ENCODE measurements around the gene MGA.

Gene MGA

DNA sequence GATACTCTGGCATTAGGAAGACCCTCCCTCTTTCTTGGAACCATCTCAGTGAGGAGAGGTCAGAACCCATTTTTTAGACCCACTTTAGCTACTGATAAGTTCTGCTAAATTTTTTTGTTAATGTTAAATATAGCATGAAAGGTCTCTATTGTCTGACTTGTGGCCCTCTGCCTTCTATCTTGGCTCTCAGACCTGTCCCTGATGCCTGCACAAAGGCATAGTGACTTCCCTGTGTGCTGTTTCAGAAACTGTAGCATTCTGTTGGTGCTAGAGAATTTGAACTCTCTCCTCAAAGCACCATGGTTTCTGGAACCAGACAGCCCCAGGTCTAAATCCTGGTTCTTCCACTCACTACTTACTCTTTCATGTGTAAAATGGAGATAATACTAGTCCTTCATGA, 129.5 kb downstream of the MGA start:
- no peak for FAIRE-seq

DNA sequence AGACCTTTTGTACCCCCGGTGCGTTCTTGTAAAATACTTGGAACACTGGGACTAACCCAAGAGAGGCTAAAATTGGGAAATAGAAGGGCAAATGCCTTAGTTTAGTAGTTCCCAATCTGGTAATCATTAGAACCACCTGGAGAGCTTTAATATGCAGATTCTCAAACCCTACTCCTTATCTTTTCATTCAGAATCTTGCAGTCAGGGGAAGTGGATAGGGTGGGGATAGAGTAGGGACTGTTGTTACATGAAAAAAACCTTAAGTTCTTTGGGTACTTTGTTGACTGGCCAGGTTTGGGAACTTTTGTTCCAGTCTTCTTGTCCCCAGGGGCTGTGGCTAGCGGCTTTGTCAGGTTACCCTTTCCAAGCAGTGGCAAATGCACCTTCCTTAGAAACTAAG, 130.0 kb downstream of the MGA start:
- no peak for FAIRE-seq

DNA sequence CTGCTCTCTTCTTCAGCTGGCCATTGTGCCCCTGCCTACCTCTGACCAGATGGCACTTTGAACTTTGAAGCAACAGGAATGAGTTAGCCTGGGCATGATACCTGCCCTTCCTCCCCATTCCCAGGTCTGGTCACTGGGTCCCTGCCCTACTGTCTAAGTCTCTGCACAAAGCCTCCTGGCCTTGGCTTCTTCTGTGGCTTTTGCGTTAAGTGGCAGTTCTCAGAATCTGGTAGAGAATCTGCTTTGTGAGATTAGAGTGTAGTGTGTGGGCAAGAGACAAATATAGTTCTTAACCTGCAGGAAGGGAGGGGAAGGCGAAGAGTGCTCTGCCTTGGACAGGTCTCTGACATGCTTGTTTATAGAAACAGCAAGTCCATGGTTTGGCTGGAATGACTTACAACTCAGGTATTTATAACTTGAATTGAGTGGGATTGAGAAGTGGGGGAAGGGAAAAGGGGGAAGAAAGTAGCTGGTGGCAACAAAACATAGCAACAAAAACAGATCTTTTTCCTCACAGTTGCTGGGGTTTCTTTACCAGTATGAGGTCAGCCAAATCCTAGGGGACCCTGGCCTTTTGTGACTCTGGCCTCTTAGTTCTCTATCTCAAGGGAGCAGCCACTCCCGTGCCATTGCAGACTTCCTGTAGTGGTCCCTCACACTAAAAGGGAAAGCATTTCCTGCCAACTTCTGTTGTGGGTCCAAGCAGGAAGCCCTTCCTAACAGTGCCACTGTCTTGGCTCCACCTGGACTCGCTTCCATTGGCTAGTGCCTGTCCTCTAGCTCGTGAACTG, 130.7 kb downstream of the MGA start:
- FAIRE-seq: no peak

DNA sequence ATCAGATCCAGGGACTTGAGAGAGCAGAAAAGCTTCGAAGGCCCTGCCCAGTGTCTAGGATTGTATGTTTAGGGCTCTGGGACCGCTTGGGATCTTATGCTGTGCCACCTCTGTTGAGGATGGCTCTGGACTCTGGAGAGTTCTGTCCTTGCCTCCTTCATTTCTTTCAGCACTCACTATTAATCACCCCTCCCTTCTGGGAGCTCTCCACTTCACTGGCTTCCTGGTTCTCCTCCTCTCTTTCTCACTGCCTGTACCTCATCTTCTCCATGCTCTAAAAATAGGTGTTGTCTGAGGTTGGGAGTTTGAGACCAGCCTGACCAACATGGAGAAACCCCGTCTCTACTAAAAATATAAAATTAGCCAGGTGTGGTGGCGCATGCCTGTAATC, 131.3 kb downstream of the MGA start:
- FAIRE-seq: no peak

- FAIRE-seq: no peak
Observed at GRCh38 chr15:41792000-41792637, 131.9 kb downstream of the MGA start.

- FAIRE-seq: no peak
Observed at GRCh38 chr15:41794081-41794480, 133.9 kb downstream of the MGA start.

- no peak for FAIRE-seq
Observed at GRCh38 chr15:41795996-41796856, 136.0 kb downstream of the MGA start.

DNA sequence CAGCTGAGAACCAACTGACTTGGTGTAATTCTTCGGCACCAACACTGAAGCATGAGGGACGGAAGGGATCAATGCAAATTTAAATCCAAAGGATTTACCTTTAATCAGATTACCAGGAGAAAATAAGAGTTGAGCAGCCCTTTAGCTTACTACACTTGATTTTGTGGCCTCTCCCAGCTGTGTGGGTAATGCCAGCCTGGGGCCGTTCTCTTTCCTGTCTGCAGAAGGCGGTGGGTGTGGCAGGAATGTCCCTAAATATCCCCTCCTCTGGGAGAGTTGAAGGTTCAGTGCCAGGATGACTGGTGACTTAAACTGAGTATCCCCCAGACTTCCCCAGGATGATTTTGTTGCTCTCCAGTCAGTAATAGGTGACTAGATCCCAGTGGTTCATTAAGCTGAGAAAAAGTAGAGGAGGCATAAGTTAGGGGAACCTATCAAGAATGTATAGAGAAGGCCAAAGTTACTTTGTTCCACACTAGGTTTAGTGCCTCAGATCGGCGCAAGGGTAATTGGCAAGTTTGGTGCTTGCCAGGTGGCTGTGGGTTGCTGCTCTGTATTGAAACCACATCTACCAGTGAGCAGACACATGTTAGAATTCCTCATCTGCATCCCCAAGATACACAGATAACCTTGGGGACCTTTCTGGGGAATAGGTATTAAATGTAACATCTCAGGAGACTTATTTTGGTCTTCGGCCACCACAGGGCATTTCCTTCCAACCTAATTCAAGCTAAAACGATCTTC, 137.2 kb downstream of the MGA start:
- FAIRE-seq: no peak

DNA sequence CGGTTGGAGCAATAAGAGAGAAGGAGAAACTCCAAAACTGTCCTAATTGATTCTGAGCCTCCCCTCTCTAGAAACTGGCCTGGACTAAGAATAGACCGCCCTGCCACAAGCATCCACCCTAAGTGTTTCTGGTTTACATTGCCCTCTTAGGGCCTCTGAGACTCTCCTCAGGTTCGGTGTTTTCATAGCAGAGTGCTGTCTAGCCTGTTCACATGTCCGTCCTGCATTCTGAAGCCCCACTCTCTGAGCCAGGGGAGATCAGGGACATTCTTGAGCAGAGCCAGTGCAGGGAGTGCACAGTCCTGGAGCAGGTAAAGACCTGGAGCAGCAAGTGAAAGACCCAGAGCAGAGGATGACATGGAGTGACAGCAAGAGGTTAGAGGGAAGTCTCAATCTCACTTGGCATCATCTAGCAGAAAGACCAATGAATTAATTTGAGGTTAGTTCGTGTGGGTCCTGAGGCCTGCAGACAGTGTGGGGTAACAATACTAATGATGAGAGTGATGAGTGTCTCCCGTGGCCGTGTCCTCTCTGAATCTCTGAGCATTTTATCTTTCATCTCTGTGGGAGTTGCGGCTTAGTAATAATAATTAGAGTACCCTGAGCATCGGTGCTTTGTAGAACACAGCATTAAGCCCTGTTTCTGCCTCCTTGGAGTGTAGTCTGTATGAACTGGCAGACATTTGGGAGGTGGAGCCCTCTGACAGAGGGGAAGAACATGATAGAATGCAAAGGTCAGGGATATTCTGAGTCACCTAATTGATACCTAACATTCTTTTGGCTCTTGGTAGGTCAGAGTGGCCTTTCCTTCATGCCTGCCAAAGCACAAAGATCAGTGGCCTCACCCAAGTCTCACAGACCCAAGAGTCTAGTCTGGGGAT, 138.6 kb downstream of the MGA start:
- FAIRE-seq: no peak

GRCh38 chr15:41799488-41799805, 139.2 kb downstream of the MGA start:
- no peak for FAIRE-seq

DNA sequence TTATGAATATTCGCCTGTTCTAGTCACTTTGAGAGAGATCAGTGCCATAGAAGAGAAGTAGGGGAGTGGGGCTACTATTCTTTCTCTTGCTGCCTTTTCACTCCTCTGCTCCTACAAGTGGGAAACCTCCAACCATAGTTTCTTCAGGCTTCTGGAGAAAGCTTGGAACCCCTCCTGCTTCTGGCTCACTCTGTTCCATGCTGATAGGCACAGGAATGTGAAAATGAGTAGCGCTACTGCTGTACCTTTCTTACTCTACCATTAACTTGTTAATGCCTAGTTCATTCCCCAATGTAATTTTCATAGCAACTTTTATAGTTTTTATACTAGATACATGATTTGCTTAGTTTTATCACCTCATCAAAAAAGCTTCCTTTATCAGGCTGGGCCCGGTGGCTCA, 141.0 kb downstream of the MGA start:
- FAIRE-seq: no peak

- FAIRE-seq: no peak
Observed at GRCh38 chr15:41801850-41802455, 141.7 kb downstream of the MGA start.

DNA sequence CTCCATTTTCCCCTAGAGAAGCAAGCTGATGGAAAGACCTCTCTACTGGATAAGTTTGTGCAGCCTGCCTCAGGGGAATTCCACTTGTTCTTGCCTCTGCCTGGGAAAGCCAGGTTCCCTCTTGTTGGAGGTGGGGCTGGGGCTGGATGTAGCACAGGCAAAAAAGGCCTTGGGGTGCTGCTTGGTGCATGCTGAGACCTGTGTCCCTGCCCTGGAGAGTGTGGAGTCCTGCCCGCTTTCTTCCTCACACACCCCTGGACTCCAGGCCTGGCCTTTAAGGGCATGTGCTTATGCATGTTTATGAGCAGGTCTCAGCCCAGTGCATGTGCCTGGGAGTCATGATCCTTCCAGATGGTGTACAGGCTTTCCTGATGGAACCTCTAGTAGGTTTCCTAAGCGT, 144.2 kb downstream of the MGA start:
- no peak for FAIRE-seq

GRCh38 chr15:41804916-41805666, 144.9 kb downstream of the MGA start:
- no peak for FAIRE-seq

GRCh38 chr15:41805711-41806110, 145.5 kb downstream of the MGA start:
- FAIRE-seq: no peak

DNA sequence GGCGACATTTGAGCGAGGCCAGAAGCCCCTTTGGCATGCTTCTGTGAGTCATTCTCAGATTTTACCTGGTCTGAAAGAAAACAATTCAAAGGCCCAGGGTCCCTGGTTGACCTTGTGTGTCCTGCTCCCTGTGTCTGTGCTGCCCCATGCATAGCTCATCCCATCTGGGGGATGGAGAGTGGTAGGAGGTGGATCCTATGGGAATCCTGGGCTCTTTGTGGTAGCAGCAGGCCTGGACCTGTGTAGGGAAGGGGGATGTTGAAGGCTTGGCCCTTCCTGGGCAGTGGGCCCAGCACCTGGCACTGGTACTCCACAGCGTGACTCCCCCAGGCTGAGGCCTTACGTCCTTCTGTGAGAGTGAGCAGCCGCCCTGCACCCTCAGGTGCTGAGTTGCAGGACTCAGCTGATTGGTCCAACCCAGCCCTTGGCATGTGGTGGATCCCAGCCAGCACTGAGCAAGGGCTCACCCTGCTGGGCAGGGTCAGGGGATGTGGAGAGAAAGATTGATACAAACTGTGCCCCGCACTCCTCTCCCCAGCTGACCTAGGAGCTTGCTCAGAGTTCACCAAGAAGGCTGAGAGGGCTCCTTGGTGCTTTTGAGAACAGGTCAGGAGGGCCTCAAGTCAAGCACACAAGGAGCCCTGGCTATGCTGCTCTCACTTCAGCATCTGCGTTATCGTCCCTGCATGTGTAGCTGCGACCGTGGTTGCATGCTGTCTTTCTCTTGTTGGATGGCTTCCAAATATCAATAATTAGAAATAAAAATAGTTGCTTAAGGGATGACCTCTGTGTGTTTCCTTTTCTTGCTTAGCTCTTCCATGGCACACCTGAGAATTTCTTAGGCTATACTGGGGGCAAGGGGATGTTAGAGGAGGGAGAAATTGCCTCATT, 146.3 kb downstream of the MGA start:
- no peak for FAIRE-seq

GRCh38 chr15:41809121-41809520, 148.9 kb downstream of the MGA start:
- FAIRE-seq: no peak

GRCh38 chr15:41809526-41810220, 149.5 kb downstream of the MGA start:
- FAIRE-seq: no peak
